ENCODE results near the gene SCNN1B.
A peak's percentile ranks its signal among the peaks of the same experiment; 100 is the strongest.

SCNN1B gene

DNA sequence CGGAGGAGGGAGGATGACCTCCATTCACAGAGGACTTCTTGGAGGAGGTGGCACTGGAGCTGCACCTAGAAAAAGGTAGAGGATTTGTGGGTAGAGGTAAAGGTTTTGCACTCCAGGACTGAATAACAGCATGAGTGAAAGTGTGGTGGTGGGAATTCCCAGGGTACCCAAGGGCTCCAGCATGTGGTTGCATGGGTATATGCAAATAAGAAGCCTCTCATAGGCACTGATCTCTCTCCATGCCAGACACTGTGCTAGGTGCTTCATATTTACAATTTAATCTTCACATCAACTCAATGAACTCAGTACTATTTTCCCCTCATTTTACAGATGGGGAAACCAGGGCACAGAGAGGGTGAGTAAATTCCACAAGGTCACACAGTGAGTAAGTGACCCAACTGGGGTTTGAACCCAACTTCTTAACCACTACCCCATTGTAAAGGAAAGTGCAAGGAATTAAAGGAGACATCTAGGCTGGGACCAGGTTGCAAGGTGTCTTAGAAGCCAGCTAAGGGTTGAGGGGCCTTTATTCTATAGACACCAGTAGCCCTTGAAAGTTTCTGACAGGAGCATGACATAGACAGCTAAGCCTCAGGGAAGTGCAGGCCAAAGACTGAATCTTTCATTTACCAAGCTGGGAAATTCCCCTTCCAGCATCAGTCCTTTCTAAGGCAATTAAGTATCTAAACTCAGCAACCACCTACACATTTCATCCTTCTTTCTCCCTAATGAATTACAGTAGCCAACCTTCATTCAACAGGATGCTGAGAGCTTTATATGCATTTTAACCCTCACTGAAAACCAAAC lies 21.3 kb downstream of the SCNN1B start:
- POLR2A ChIA-PET, result no interaction called here

DNA sequence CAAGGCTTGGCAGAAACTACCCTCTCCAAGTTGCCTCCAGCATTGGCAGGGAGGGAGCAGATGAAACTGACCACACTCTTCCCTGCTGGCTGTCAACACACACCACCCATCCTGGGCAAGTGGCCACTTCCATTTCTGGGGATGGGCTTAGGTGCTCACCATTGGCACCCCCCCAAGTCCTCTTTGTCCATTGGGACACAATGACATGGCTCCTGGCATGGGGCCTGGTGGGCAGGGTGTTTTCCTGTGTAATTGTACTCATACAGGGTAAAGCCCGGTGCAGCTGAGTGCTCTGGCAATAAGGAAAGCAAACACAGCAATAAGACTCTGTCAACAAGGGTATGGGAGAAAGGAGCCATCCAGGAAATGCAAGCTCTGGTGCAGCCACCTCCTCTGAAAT lies 22.6 kb downstream of the SCNN1B start:
- H3K4me1 ChIP-seq (ENCODE audit: control insufficient read depth, insufficient read depth, low read length), result no peaks in the 10 kb centered on the region
- POLR2A ChIA-PET, result no interaction called here
- no peaks in the 10 kb centered on the region for H3K36me3 ChIP-seq (ENCODE audit: control insufficient read depth in 2 of 2, insufficient read depth in 1 of 2, low read length in 2 of 2)
- CTCF ChIA-PET, result no interaction called here
- H3K27ac ChIP-seq (ENCODE audit: extremely low read depth, low read depth, low read length), result no peak overlapping the region
- no peaks in the 10 kb centered on the region for H3K9me3 ChIP-seq (ENCODE audit: control insufficient read depth, insufficient read depth, low read depth, low read length)
- TF ChIP-seq KLF1 (tag by site-specific recombination; IDR thresholded peaks at IDR 0.05), result peak; percentile 22; the same call in 1 of the 2 replicates
- TF ChIP-seq YY1 (tag by site-specific recombination; IDR thresholded peaks at IDR 0.05), result no peak
- TF ChIP-seq, protein P1, sequence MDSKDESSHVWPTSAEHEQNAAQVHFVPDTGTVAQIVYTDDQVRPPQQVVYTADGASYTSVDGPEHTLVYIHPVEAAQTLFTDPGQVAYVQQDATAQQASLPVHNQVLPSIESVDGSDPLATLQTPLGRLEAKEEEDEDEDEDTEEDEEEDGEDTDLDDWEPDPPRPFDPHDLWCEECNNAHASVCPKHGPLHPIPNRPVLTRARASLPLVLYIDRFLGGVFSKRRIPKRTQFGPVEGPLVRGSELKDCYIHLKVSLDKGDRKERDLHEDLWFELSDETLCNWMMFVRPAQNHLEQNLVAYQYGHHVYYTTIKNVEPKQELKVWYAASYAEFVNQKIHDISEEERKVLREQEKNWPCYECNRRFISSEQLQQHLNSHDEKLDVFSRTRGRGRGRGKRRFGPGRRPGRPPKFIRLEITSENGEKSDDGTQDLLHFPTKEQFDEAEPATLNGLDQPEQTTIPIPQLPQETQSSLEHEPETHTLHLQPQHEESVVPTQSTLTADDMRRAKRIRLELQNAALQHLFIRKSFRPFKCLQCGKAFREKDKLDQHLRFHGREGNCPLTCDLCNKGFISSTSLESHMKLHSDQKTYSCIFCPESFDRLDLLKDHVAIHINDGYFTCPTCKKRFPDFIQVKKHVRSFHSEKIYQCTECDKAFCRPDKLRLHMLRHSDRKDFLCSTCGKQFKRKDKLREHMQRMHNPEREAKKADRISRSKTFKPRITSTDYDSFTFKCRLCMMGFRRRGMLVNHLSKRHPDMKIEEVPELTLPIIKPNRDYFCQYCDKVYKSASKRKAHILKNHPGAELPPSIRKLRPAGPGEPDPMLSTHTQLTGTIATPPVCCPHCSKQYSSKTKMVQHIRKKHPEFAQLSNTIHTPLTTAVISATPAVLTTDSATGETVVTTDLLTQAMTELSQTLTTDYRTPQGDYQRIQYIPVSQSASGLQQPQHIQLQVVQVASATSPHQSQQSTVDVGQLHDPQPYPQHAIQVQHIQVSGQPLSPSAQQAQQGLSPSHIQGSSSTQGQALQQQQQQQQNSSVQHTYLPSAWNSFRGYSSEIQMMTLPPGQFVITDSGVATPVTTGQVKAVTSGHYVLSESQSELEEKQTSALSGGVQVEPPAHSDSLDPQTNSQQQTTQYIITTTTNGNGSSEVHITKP (tag by site-specific recombination; IDR thresholded peaks at IDR 0.05), result peak; percentile 85
- TF ChIP-seq ZNF274 (IDR thresholded peaks at IDR 0.05; ENCODE audit: low read length), result no peak
- TF ChIP-seq ZNF274 (tag by site-specific recombination; IDR thresholded peaks at IDR 0.05; ENCODE audit: borderline replicate concordance), result no peak
- no peak overlapping the region for H3K4me3 ChIP-seq (ENCODE audit: low read depth, low read length)

More for the DNA sequence above, 21.3 kb downstream of the SCNN1B start:
- Histone ChIP-seq H3K9me3 (ENCODE audit: control insufficient read depth, insufficient read depth, low read depth, low read length) (no peaks in the 10 kb centered on the region), H3K27ac (ENCODE audit: extremely low read depth, low read depth, low read length) (no peak overlapping the region), H3K36me3 (ENCODE audit: control insufficient read depth in 2 of 2, insufficient read depth in 1 of 2, low read length in 2 of 2) (no peaks in the 10 kb centered on the region), H3K4me1 (ENCODE audit: control insufficient read depth, insufficient read depth, low read length) (no peaks in the 10 kb centered on the region), H3K4me3 (ENCODE audit: low read depth, low read length) (no peak overlapping the region)
- CTCF ChIA-PET, result no interaction called here
- 0 out of 2 replicates have a peak, but pooled peaks have one; percentile 13 for TF ChIP-seq ZNF768 (tag by site-specific recombination; IDR thresholded peaks at IDR 0.05)
- no peak for TF ChIP-seq ZNF530 (tag by site-specific recombination; IDR thresholded peaks at IDR 0.05; ENCODE audit: low read depth)

DNA sequence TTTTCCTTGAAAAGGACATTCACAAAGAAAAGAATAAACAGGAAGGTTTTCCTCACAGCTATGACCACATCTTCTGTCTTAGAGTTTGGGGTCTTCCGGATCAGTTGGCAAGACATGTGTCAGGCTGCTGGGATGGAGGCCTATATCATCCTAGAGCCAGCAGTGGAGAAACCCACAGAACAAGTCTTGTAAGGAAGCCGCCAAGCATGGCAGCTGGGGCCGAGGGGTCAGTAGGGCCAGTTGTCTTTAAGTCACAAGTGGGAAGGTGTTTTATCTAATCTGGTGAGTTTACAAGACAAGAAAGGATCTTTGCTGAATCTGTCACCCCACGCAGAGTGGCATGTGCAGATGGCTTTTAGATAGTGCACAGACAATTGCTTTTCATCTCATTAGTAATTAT lies 25.7 kb downstream of the SCNN1B start:
- Histone ChIP-seq H3K27ac (ENCODE audit: extremely low read depth, low read depth, low read length) (no peak overlapping the region), H3K4me1 (ENCODE audit: control insufficient read depth, insufficient read depth, low read length) (no peaks in the 10 kb centered on the region), H3K9me3 (ENCODE audit: control insufficient read depth, insufficient read depth, low read depth, low read length) (no peaks in the 10 kb centered on the region), H3K36me3 (ENCODE audit: control insufficient read depth in 2 of 2, insufficient read depth in 1 of 2, low read length in 2 of 2) (no peaks in the 10 kb centered on the region), H3K4me3 (ENCODE audit: low read depth, low read length) (no peak overlapping the region)
- ChIA-PET POLR2A (no interaction called here), CTCF (interaction anchor here (1.0 kb wide), 1 partner anchor 11 kb away, joined by 10 read pairs; no protein-coding TSS in a partner anchor)
- TF ChIP-seq, protein P2, sequence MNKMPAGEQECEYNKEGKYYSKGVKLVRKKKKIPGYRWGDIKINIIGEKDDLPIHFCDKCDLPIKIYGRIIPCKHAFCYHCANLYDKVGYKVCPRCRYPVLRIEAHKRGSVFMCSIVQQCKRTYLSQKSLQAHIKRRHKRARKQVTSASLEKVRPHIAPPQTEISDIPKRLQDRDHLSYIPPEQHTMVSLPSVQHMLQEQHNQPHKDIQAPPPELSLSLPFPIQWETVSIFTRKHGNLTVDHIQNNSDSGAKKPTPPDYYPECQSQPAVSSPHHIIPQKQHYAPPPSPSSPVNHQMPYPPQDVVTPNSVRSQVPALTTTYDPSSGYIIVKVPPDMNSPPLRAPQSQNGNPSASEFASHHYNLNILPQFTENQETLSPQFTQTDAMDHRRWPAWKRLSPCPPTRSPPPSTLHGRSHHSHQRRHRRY (tag by site-specific recombination; IDR thresholded peaks at IDR 0.05), result no peak
- no peak for TF ChIP-seq ZNF677 (tag by site-specific recombination; IDR thresholded peaks at IDR 0.05)
- TF ChIP-seq KLF17 (tag by site-specific recombination; IDR thresholded peaks at IDR 0.05), result no peak
- no peak for TF ChIP-seq ZNF501 (tag by site-specific recombination; IDR thresholded peaks at IDR 0.05)
- TF ChIP-seq GLIS2 (tag by site-specific recombination; IDR thresholded peaks at IDR 0.05), result no peak
- TF ChIP-seq, protein P3, sequence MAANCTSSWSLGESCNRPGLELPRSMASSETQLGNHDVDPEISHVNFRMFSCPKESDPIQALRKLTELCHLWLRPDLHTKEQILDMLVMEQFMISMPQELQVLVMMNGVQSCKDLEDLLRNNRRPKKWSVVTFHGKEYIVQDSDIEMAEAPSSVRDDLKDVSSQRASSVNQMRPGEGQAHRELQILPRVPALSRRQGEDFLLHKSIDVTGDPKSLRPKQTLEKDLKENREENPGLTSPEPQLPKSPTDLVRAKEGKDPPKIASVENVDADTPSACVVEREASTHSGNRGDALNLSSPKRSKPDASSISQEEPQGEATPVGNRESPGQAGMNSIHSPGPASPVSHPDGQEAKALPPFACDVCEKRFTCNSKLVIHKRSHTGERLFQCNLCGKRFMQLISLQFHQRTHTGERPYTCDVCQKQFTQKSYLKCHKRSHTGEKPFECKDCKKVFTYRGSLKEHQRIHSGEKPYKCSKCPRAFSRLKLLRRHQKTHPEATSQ (tag by site-specific recombination; IDR thresholded peaks at IDR 0.05), result no peak
- TF ChIP-seq ZBTB21 (tag by site-specific recombination; IDR thresholded peaks at IDR 0.05), result no peak
- TF ChIP-seq ZNF776 (tag by site-specific recombination; IDR thresholded peaks at IDR 0.05; ENCODE audit: borderline replicate concordance), result no peak
- no peak for TF ChIP-seq AEBP2 (tag by site-specific recombination; IDR thresholded peaks at IDR 0.05; ENCODE audit: borderline replicate concordance)
- TF ChIP-seq ZNF121 (tag by site-specific recombination; IDR thresholded peaks at IDR 0.05), result no peak
- no peak for TF ChIP-seq ZEB2 (tag by site-specific recombination; IDR thresholded peaks at IDR 0.05)
- TF ChIP-seq, protein P4, sequence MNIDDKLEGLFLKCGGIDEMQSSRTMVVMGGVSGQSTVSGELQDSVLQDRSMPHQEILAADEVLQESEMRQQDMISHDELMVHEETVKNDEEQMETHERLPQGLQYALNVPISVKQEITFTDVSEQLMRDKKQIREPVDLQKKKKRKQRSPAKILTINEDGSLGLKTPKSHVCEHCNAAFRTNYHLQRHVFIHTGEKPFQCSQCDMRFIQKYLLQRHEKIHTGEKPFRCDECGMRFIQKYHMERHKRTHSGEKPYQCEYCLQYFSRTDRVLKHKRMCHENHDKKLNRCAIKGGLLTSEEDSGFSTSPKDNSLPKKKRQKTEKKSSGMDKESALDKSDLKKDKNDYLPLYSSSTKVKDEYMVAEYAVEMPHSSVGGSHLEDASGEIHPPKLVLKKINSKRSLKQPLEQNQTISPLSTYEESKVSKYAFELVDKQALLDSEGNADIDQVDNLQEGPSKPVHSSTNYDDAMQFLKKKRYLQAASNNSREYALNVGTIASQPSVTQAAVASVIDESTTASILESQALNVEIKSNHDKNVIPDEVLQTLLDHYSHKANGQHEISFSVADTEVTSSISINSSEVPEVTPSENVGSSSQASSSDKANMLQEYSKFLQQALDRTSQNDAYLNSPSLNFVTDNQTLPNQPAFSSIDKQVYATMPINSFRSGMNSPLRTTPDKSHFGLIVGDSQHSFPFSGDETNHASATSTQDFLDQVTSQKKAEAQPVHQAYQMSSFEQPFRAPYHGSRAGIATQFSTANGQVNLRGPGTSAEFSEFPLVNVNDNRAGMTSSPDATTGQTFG (tag by site-specific recombination; IDR thresholded peaks at IDR 0.05; ENCODE audit: borderline replicate concordance), result no peak

Data from HEK293 (cell line).